ENCODE measurements around the gene NCKAP5.

NCKAP5 gene

DNA sequence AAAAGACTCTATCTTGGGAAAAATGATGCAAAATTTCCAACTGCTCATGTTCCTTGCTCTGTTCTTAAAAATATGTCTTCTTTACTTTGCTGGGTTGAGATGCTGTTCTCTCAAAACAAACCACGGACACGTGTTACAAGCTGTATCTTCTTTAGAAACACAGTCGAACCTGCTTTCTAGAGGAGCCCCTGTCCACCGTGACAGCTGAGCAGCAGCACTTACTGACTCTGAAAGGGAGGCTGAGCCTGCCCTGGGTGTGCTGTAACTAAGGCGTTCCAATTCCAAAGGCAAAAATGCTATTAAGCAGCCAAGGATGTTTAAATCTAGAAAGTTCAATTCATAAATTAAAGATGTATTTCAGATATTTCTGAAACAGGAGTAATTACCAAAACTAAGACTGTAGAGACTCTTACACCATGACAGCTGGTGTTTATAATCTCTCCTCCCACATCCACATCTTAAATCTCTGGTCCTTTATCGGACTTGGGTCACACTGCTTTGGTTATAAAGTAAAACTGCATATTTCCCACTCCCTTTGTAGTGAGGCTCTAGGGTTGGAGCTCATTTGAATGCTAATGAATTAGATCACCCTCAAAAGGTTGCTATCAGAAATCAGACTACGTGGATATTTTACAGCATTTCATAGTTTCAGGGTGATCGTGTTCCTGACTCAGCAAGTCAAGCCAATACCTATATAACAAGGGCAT, 617.1 kb downstream of the NCKAP5 start:
- no peaks in the 10 kb centered on the region for H3K79me2 ChIP-seq (ENCODE audit: insufficient read depth, low read length)
- H3K36me3 ChIP-seq (ENCODE audit: insufficient read depth, low read length), result no peaks in the 10 kb centered on the region
- ATAC-seq (ENCODE audit: insufficient read depth, low read depth) (no peak), DNase-seq (no peak)
- H2AFZ ChIP-seq (ENCODE audit: low read depth, low read length), result no peak overlapping the region
- H3K27me3 ChIP-seq (ENCODE audit: insufficient read depth, low read length, poor library complexity), result no peaks in the 10 kb centered on the region
- H3K9ac ChIP-seq (ENCODE audit: low read depth, low read length), result no peak overlapping the region
- H3K27ac ChIP-seq (ENCODE audit: low read length), result no peak overlapping the region
- no peak overlapping the region for H3K4me3 ChIP-seq (ENCODE audit: low read depth in 1 of 2, low read length in 2 of 2)
- no peak for TF ChIP-seq EZH2 (IDR thresholded peaks at IDR 0.05; ENCODE audit: borderline replicate concordance, low read depth, low read length, severe bottlenecking)
- TF ChIP-seq, protein P1, sequence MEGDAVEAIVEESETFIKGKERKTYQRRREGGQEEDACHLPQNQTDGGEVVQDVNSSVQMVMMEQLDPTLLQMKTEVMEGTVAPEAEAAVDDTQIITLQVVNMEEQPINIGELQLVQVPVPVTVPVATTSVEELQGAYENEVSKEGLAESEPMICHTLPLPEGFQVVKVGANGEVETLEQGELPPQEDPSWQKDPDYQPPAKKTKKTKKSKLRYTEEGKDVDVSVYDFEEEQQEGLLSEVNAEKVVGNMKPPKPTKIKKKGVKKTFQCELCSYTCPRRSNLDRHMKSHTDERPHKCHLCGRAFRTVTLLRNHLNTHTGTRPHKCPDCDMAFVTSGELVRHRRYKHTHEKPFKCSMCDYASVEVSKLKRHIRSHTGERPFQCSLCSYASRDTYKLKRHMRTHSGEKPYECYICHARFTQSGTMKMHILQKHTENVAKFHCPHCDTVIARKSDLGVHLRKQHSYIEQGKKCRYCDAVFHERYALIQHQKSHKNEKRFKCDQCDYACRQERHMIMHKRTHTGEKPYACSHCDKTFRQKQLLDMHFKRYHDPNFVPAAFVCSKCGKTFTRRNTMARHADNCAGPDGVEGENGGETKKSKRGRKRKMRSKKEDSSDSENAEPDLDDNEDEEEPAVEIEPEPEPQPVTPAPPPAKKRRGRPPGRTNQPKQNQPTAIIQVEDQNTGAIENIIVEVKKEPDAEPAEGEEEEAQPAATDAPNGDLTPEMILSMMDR (IDR thresholded peaks at IDR 0.05; ENCODE audit: borderline replicate concordance, extremely low read depth, low read length, poor library complexity, severe bottlenecking), result no peak
- no peak overlapping the region for H3K4me2 ChIP-seq (ENCODE audit: insufficient read depth, low read length)
- H3K4me1 ChIP-seq (ENCODE audit: insufficient read depth, low read length), result no peaks in the 10 kb centered on the region
- H4K20me1 ChIP-seq (ENCODE audit: insufficient read depth, low read length), result no peaks in the 10 kb centered on the region
- no peaks in the 10 kb centered on the region for H3K9me3 ChIP-seq (ENCODE audit: insufficient read depth, low read length, severe bottlenecking)

DNA sequence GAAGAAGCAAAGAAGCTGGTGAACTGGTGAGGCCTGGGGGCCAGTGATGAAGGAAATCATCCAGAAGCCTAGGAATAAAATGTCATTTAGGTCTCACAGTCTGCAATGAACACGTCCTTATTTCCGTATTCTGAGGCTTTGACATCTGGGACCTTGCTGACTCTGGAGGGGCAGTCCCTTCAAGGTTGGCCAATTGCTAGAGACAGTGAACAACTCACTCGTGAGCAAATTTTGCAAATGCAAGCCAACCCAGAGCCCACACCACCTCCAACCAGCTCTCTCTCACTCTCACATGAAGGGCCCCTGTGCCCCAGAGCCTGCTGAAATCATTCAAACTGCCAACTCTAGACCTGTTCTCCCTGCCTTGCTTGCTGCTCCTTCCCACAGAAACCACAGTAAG, 619.2 kb downstream of the NCKAP5 start:
- Histone ChIP-seq H3K4me1 (ENCODE audit: insufficient read depth, low read length) (no peaks in the 10 kb centered on the region), H3K9ac (ENCODE audit: low read depth, low read length) (no peak overlapping the region), H3K27me3 (ENCODE audit: insufficient read depth, low read length, poor library complexity) (no peaks in the 10 kb centered on the region), H3K27ac (ENCODE audit: low read length) (no peak overlapping the region), H3K4me3 (ENCODE audit: low read depth in 1 of 2, low read length in 2 of 2) (no peak overlapping the region), H3K36me3 (ENCODE audit: insufficient read depth, low read length) (no peaks in the 10 kb centered on the region), H3K4me2 (ENCODE audit: insufficient read depth, low read length) (no peak overlapping the region), H3K79me2 (ENCODE audit: insufficient read depth, low read length) (no peaks in the 10 kb centered on the region), H3K9me3 (ENCODE audit: insufficient read depth, low read length, severe bottlenecking) (no peaks in the 10 kb centered on the region), H4K20me1 (ENCODE audit: insufficient read depth, low read length) (no peaks in the 10 kb centered on the region), H2AFZ (ENCODE audit: low read depth, low read length) (no peak overlapping the region)
- ATAC-seq (ENCODE audit: insufficient read depth, low read depth) (no peak), DNase-seq (no peak)
- TF ChIP-seq, protein P1 (IDR thresholded peaks at IDR 0.05; ENCODE audit: borderline replicate concordance, extremely low read depth, low read length, poor library complexity, severe bottlenecking), result no peak
- no peak for TF ChIP-seq EZH2 (IDR thresholded peaks at IDR 0.05; ENCODE audit: borderline replicate concordance, low read depth, low read length, severe bottlenecking)

DNA sequence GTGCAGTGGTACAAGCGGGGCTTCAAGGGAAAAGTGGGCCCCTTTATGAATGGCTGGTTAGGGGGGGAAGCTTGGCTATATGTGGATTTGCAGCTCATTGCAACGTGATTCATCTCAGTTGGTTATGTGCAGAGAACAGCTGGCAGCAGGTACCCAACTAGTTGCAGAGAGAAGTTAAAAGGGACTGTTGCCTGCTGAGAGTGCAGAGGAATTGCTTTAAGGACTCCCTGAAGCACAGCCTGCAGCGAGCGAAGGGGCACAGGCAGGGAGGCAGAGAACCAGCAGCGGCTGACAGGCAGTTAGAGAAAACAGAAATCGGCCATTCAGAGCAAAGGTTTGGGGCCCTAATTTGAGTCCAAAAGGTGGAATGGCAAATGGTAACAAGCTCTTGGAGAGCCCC, 620.1 kb downstream of the NCKAP5 start:
- H3K9ac ChIP-seq (ENCODE audit: low read depth, low read length), result no peak overlapping the region
- ATAC-seq (ENCODE audit: insufficient read depth, low read depth) (no peak), DNase-seq (no peak)
- no peaks in the 10 kb centered on the region for H4K20me1 ChIP-seq (ENCODE audit: insufficient read depth, low read length)
- H3K4me1 ChIP-seq (ENCODE audit: insufficient read depth, low read length), result no peaks in the 10 kb centered on the region
- H2AFZ ChIP-seq (ENCODE audit: low read depth, low read length), result no peak overlapping the region
- no peak overlapping the region for H3K27ac ChIP-seq (ENCODE audit: low read length)
- H3K36me3 ChIP-seq (ENCODE audit: insufficient read depth, low read length), result no peaks in the 10 kb centered on the region
- no peak overlapping the region for H3K4me2 ChIP-seq (ENCODE audit: insufficient read depth, low read length)
- H3K4me3 ChIP-seq (ENCODE audit: low read depth in 1 of 2, low read length in 2 of 2), result no peak overlapping the region
- no peaks in the 10 kb centered on the region for H3K27me3 ChIP-seq (ENCODE audit: insufficient read depth, low read length, poor library complexity)
- H3K9me3 ChIP-seq (ENCODE audit: insufficient read depth, low read length, severe bottlenecking), result no peaks in the 10 kb centered on the region
- H3K79me2 ChIP-seq (ENCODE audit: insufficient read depth, low read length), result no peaks in the 10 kb centered on the region
- TF ChIP-seq EZH2 (IDR thresholded peaks at IDR 0.05; ENCODE audit: borderline replicate concordance, low read depth, low read length, severe bottlenecking), result no peak
- TF ChIP-seq, protein P1 (IDR thresholded peaks at IDR 0.05; ENCODE audit: borderline replicate concordance, extremely low read depth, low read length, poor library complexity, severe bottlenecking), result no peak

All from DND-41 (cell line).